HG03025 (cell line): ENCODE results near the gene GASK1A.

Experiments used
- ATAC-seq: cut with Tn5 transposase; IDR thresholded peaks from one replicate; pipeline ENCODE4 v1.9.1; 2021; ENCODE audit warnings: mild to moderate bottlenecking, moderate library complexity; ENCODE audit not compliant: unreplicated experiment, low FRiP score

GASK1A gene

GRCh38 chr3:43105596-43106292 lies 126.6 kb downstream of the GASK1A start, which contains the start of gene POMGNT2:
POMGNT2 (minus strand) TSS chr3:43106079; CDS start chr3:43081431, 24,648 bp downstream.
- peak; percentile 86 for ATAC-seq

GRCh38 chr3:43106293-43106628 lies 127.2 kb downstream of the GASK1A start:
- no peak for ATAC-seq
